B cell (primary cell): Measurements from ENCODE around the gene MAJIN.

Experiments
- CTCF ChIP-seq: fragments of 200-600 bp; IDR thresholded peaks from one replicate; pipeline ENCODE4 v1.8.0; 2022; ENCODE audit warnings: antibody characterized with exemption, mild to moderate bottlenecking
- EZH2 ChIP-seq: IDR thresholded peaks from 2 replicates; pipeline ENCODE4 v1.6.1; 2012; ENCODE audit warnings: borderline replicate concordance, low read depth, mild to moderate bottlenecking, moderate library complexity, low read length; ENCODE audit not compliant: insufficient read depth, poor library complexity, severe bottlenecking

GRCh38 chr11:64892838-64893193 lies 79.1 kb downstream of the MAJIN start:
- TF ChIP-seq CTCF: no peak
- TF ChIP-seq EZH2: no peak
